Natural killer cell (primary cell): ENCODE measurements around the gene VPS37D. TPM values are rescaled to one million over a fixed set of nuclear protein-coding genes. Genes with fewer than 3 reads are reported as not detected.
"Not testable (repeated sequence)": the region's sequence is repeated elsewhere in the genome, so short reads cannot be mapped to it uniquely, and the experiment has no call there.

ENCODE experiments used
- ATAC-seq, 3 donors: fragments of 150-1000 bp in 2 of 3; fragments of 200-7000 bp in 1 of 3; cut with Tn5 transposase; 1 replicate in 1 of 3; 2 replicates in 2 of 3; pipeline ENCODE4 v1.10.0; 2021; ENCODE audit warnings: mild to moderate bottlenecking in 2 of 3, moderate library complexity in 2 of 3
- DNase-seq, 2 donors: peaks; one replicate each; pipeline versions ENCODE4 v3.0.0 to v3.0.0-alpha.2; 2013 to 2021; ENCODE audit warnings: mixed read lengths in 1 of 2
- H3K27ac ChIP-seq: one replicate; pipeline ENCODE4 v1.5.1; 2013; ENCODE audit warnings: mild to moderate bottlenecking, low read length
- H3K27me3 ChIP-seq: one replicate; pipeline ENCODE4 v1.6.1; 2013; ENCODE audit warnings: low read length; ENCODE audit not compliant: control insufficient read depth, insufficient read depth
- H3K36me3 ChIP-seq: one replicate; pipeline ENCODE4 v1.6.1; 2013; ENCODE audit warnings: low read length; ENCODE audit not compliant: control insufficient read depth, insufficient read depth
- H3K4me1 ChIP-seq: one replicate; pipeline ENCODE4 v1.6.1; 2013; ENCODE audit warnings: low read length; ENCODE audit not compliant: control insufficient read depth, insufficient read depth
- H3K4me3 ChIP-seq: one replicate; pipeline ENCODE4 v1.5.1; 2013; ENCODE audit warnings: low read length
- H3K9me3 ChIP-seq: one replicate; pipeline ENCODE4 v1.6.1; 2013; ENCODE audit warnings: low read length; ENCODE audit not compliant: control insufficient read depth, insufficient read depth
- H3K27ac Mint-ChIP-seq, 2 donors: one replicate each; pipeline ENCODE4 v1.8.0; 2022; ENCODE audit warnings: mild to moderate bottlenecking in 2 of 2, mixed read lengths in 2 of 2, moderate library complexity in 1 of 2
- H3K27me3 Mint-ChIP-seq, 2 donors: one replicate each; pipeline ENCODE4 v1.8.0; 2022; ENCODE audit warnings: low read depth in 2 of 2, mixed read lengths in 2 of 2
- H3K36me3 Mint-ChIP-seq: one replicate; pipeline ENCODE4 v1.8.0; 2022; ENCODE audit warnings: mixed read lengths
- H3K4me1 Mint-ChIP-seq, 2 donors: one replicate each; pipeline ENCODE4 v1.8.0; 2022; ENCODE audit warnings: mixed read lengths in 2 of 2
- H3K4me3 Mint-ChIP-seq: one replicate; pipeline ENCODE4 v1.8.0; 2022; ENCODE audit warnings: mild to moderate bottlenecking, moderate library complexity, mixed read lengths
- H3K9me3 Mint-ChIP-seq, 2 donors: one replicate each; pipeline ENCODE4 v1.8.0; 2022; ENCODE audit warnings: mixed read lengths in 2 of 2
- CTCF ChIP-seq: fragments of 200-600 bp; IDR thresholded peaks from one replicate; pipeline ENCODE4 v1.8.0; 2022; ENCODE audit warnings: antibody characterized with exemption
- WGBS: methylation state at CpG from one replicate; pipeline ENCODE4 v1.1.7; 2013; ENCODE audit warnings: missing lambda C conversion rate; ENCODE audit not compliant: insufficient coverage; 5-methylcytosine and 5-hydroxymethylcytosine counted together
- intact Hi-C: fragments of 100-400 bp; cut with micrococcal nuclease; formaldehyde crosslinking; loops from one replicate; pipeline ENCODE4 v1.14.2; 2022
- total RNA-seq, 4 donors: library from RNA; stranded (reverse); fragments of 120-200 nt in 1 of 4; gene quantifications; one replicate each; pipeline versions ENCODE4 v1.2.3 to v1.2.4, GENCODE V29; 2013 to 2022

Gene VPS37D
- under 1 TPM; 0.40 to 0.83 (median 0.48) TPM for total RNA-seq
- 0.14 TPM for total RNA-seq (2013)

GRCh38 chr7:73667344-73668102 is at the start of gene VPS37D:
Gene VPS37D (plus strand): TSS chr7:73667831. CDS start chr7:73667959, 128 bp downstream.
- H3K4me3 ChIP-seq: peak within 1 kb of the TSS; percentile 35
- TF ChIP-seq CTCF: peak; percentile 66
- Mint-ChIP-seq H3K27ac (peak within 1 kb of the TSS in 1 of 2 donors; percentile 53), H3K4me3 (peak within 1 kb of the TSS; percentile 84), H3K36me3 (no peaks in the 10 kb centered on the region), H3K27me3 (peaks cover 28 to 35% of the 10 kb centered on the region in 2 donors), H3K9me3 (peaks cover 0 to 4% of the 10 kb centered on the region in 2 donors), H3K4me1 (peaks cover 0 to 10% of the 10 kb centered on the region in 2 donors)
- H3K27ac ChIP-seq: no peak within 1 kb of the TSS
- peaks cover 4% of the 10 kb centered on the region for H3K9me3 ChIP-seq
- ATAC-seq: peak; percentile 93 to 99 (median 96)
- H3K36me3 ChIP-seq: no peaks in the 10 kb centered on the region
- DNase-seq: peak; percentile 93 to 96
- WGBS: 3% methylated on average over 76 of the region's 79 CpGs
- peaks cover 22% of the 10 kb centered on the region for H3K27me3 ChIP-seq
- intact Hi-C loops: loop anchor here (5.0 kb wide), 2 partner anchors 60 to 70 kb away; partner anchors contain the start of gene ABHD11
- peaks cover 10% of the 10 kb centered on the region for H3K4me1 ChIP-seq

- H3K4me3 Mint-ChIP-seq: no peak overlapping the region
- Histone ChIP-seq H3K9me3 (no peaks in the 10 kb centered on the region), H3K27ac (no peak overlapping the region), H3K4me1 (peaks cover 6% of the 10 kb centered on the region), H3K27me3 (peaks cover 11% of the 10 kb centered on the region), H3K36me3 (no peaks in the 10 kb centered on the region), H3K4me3 (no peak overlapping the region)
- no peak overlapping the region for H3K27ac Mint-ChIP-seq
- DNase-seq (no peak), ATAC-seq (no peak)
- no peaks in the 10 kb centered on the region for H3K36me3 Mint-ChIP-seq
- H3K27me3 Mint-ChIP-seq: peaks cover 16 to 22% of the 10 kb centered on the region in 2 donors
- intact Hi-C loops: no loop called here
- H3K4me1 Mint-ChIP-seq: peaks cover 6 to 8% of the 10 kb centered on the region in 2 donors
- TF ChIP-seq CTCF: no peak
- no peaks in the 10 kb centered on the region for H3K9me3 Mint-ChIP-seq
- WGBS: 73% methylated on average over 4 of the region's 4 CpGs
These were observed 49.1 kb upstream of the VPS37D start for GRCh38 chr7:73618538-73618937.

GRCh38 chr7:73619394-73619793 is 48.2 kb upstream of the VPS37D start:
- H3K4me3 ChIP-seq, ATAC-seq, H3K9me3 ChIP-seq, H3K36me3 Mint-ChIP-seq, intact Hi-C loops, H3K9me3 Mint-ChIP-seq, H3K27ac Mint-ChIP-seq, H3K36me3 ChIP-seq, H3K27ac ChIP-seq, H3K4me3 Mint-ChIP-seq, DNase-seq: not testable (repeated sequence)
- Mint-ChIP-seq H3K4me1 (peaks cover 6 to 12% of the 10 kb centered on the region in 2 donors), H3K27me3 (peaks cover 7 to 21% of the 10 kb centered on the region in 2 donors)
- H3K4me1 ChIP-seq: peaks cover 14% of the 10 kb centered on the region
- 85% methylated on average over 9 of the region's 11 CpGs for WGBS
- H3K27me3 ChIP-seq: peaks cover 16% of the 10 kb centered on the region

GRCh38 chr7:73621168-73622063 is 46.2 kb upstream of the VPS37D start:
- 63% methylated on average over 7 of the region's 7 CpGs for WGBS
- H3K36me3 Mint-ChIP-seq: no peaks in the 10 kb centered on the region
- intact Hi-C loops: no loop called here
- H3K36me3 ChIP-seq: no peaks in the 10 kb centered on the region
- peaks cover 27% of the 10 kb centered on the region for H3K27me3 ChIP-seq
- no peak for ATAC-seq
- no peaks in the 10 kb centered on the region for H3K9me3 Mint-ChIP-seq
- H3K4me3 ChIP-seq: no peak overlapping the region
- no peak for TF ChIP-seq CTCF
- H3K27me3 Mint-ChIP-seq: peaks cover 6 to 29% of the 10 kb centered on the region in 2 donors
- H3K4me1 Mint-ChIP-seq: peaks cover 6 to 12% of the 10 kb centered on the region in 2 donors
- H3K9me3 ChIP-seq: no peaks in the 10 kb centered on the region
- no peak overlapping the region for H3K27ac ChIP-seq
- no peak for DNase-seq
- no peak overlapping the region for H3K4me3 Mint-ChIP-seq
- peaks cover 16% of the 10 kb centered on the region for H3K4me1 ChIP-seq
- no peak overlapping the region for H3K27ac Mint-ChIP-seq
